Liver (tissue), 9 donors: Measurements from ENCODE around the gene NEB. TPM values are rescaled to one million over a fixed set of nuclear protein-coding genes. Genes with fewer than 3 reads are reported as not detected.

Experiments
- DNase-seq: peaks from one replicate; pipeline ENCODE4 v3.0.0-alpha.2; 2017; ENCODE audit warnings: low spot score
- H3K27ac ChIP-seq, 2 donors: one replicate each; pipeline ENCODE4 v1.7.0; 2013; ENCODE audit warnings: inconsistent platforms in 2 of 2, low read length in 2 of 2, control low read depth in 1 of 2, low read depth in 1 of 2, mild to moderate bottlenecking in 1 of 2
- H3K27me3 ChIP-seq, 4 donors: one replicate each; pipeline versions ENCODE4 v1.6.1 to v1.7.0; 2013; ENCODE audit warnings: low read length in 3 of 4, inconsistent platforms in 1 of 4, mild to moderate bottlenecking in 1 of 4, moderate library complexity in 1 of 4; ENCODE audit not compliant: control insufficient read depth in 4 of 4, insufficient read depth in 4 of 4
- H3K36me3 ChIP-seq, 4 donors: one replicate each; pipeline versions ENCODE4 v1.6.1 to v1.7.0; 2013; ENCODE audit warnings: low read length in 3 of 4, mild to moderate bottlenecking in 3 of 4, low read depth in 1 of 4, moderate library complexity in 1 of 4; ENCODE audit not compliant: control insufficient read depth in 4 of 4, insufficient read depth in 3 of 4
- H3K4me1 ChIP-seq, 4 donors: one replicate each; pipeline versions ENCODE4 v1.6.1 to v1.7.0; 2013; ENCODE audit warnings: low read length in 3 of 4, mild to moderate bottlenecking in 3 of 4, moderate library complexity in 1 of 4; ENCODE audit not compliant: control insufficient read depth in 4 of 4, insufficient read depth in 4 of 4
- H3K4me3 ChIP-seq, 3 donors: one replicate each; pipeline versions ENCODE4 v1.6.1 to v1.7.0; 2013; ENCODE audit warnings: low read length in 3 of 3, control low read depth in 1 of 3, low read depth in 1 of 3, mild to moderate bottlenecking in 1 of 3
- H3K9ac ChIP-seq, 2 donors: one replicate each; pipeline ENCODE4 v1.7.0; 2013; ENCODE audit warnings: low read length in 2 of 2, mild to moderate bottlenecking in 2 of 2, moderate library complexity in 2 of 2, control low read depth in 1 of 2, low read depth in 1 of 2
- H3K9me3 ChIP-seq, 4 donors: one replicate each; pipeline versions ENCODE4 v1.6.1 to v1.7.0; 2013; ENCODE audit warnings: low read length in 3 of 4; ENCODE audit not compliant: control insufficient read depth in 4 of 4
- EGR1 ChIP-seq, 2 donors: IDR thresholded peaks; 2 replicates each; pipeline ENCODE4 v1.6.1; 2016 to 2018; ENCODE audit warnings: antibody characterized with exemption in 2 of 2, low read depth in 2 of 2
- FOXA1 ChIP-seq: IDR thresholded peaks from 2 replicates; pipeline ENCODE4 v1.6.1; 2016; ENCODE audit warnings: antibody characterized with exemption
- FOXA2 ChIP-seq: IDR thresholded peaks from 2 replicates; pipeline ENCODE4 v1.6.1; 2016; ENCODE audit warnings: antibody characterized with exemption
- GABPA ChIP-seq, 2 donors: IDR thresholded peaks in 1 of 2; conservative IDR thresholded peaks in 1 of 2; 2 replicates each; pipeline ENCODE4 v1.6.1; 2016; ENCODE audit warnings: antibody characterized with exemption in 2 of 2, mild to moderate bottlenecking in 1 of 2, moderate library complexity in 1 of 2
- HNF4A ChIP-seq, 2 donors: conservative IDR thresholded peaks; 2 replicates each; pipeline ENCODE4 v1.6.1; 2016; ENCODE audit warnings: antibody characterized with exemption in 2 of 2, mild to moderate bottlenecking in 2 of 2
- HNF4G ChIP-seq: IDR thresholded peaks from 2 replicates; pipeline ENCODE4 v1.6.1; 2016; ENCODE audit warnings: antibody characterized with exemption
- JUND ChIP-seq, 2 donors: IDR thresholded peaks; 2 replicates each; pipeline ENCODE4 v1.6.1; 2016; ENCODE audit warnings: antibody characterized with exemption in 2 of 2
- NR2F2 ChIP-seq: IDR thresholded peaks from 2 replicates; pipeline ENCODE4 v1.6.1; 2016; ENCODE audit warnings: antibody characterized with exemption
- RAD21 ChIP-seq, 2 donors: IDR thresholded peaks; 2 replicates each; pipeline ENCODE4 v1.6.1; 2016; ENCODE audit warnings: antibody characterized with exemption in 2 of 2, mild to moderate bottlenecking in 2 of 2
- RXRA ChIP-seq, 2 donors: IDR thresholded peaks; 2 replicates each; pipeline ENCODE4 v1.6.1; 2017 to 2018; ENCODE audit warnings: antibody characterized with exemption in 2 of 2, mild to moderate bottlenecking in 1 of 2
- SP1 ChIP-seq: IDR thresholded peaks from 2 replicates; pipeline ENCODE4 v1.6.1; 2018; ENCODE audit warnings: antibody characterized with exemption, mild to moderate bottlenecking
- TAF1 ChIP-seq: conservative IDR thresholded peaks from 2 replicates; pipeline ENCODE4 v1.6.1; 2016; ENCODE audit warnings: antibody characterized with exemption, mild to moderate bottlenecking
- YY1 ChIP-seq: IDR thresholded peaks from 2 replicates; pipeline ENCODE4 v1.6.1; 2016; ENCODE audit warnings: antibody characterized with exemption, mild to moderate bottlenecking
- WGBS: extraction: QIAGEN DNeasy Blood & Tissue Kit; methylation state at CpG from one replicate; pipeline ENCODE4 v1.1.7; 2013; 5-methylcytosine and 5-hydroxymethylcytosine counted together
- polyA plus RNA-seq, 2 donors: library from polyadenylated mRNA; stranded (reverse) in 1 of 2; unstranded in 1 of 2; fragments of 200-250 nt in 1 of 2; fragments of >200 nt in 1 of 2; fragmentation: Nextera tagmentation in 1 of 2; extraction: Ambion mirVana in 1 of 2; gene quantifications; one replicate each; pipeline versions ENCODE4 v1.2.1 to v1.2.3, GENCODE V29; 2013 to 2015
- total RNA-seq, 2 donors: library from RNA; depleted of rRNA; stranded (reverse); fragments of >200 nt; gene quantifications; one replicate each; pipeline ENCODE4 v1.2.3, GENCODE V29; 2014
- TF ChIP-seq, protein P1 (sequence below): fragments of 150-350 bp; IDR thresholded peaks from 2 replicates; pipeline ENCODE4 v1.5.1; 2017; ENCODE audit warnings: improper control_type of control experiment, low read depth, low read length; ENCODE audit not compliant: missing input control
- TF ChIP-seq, protein P2 (sequence below): IDR thresholded peaks from 2 replicates; pipeline ENCODE4 v1.6.1; 2016; ENCODE audit warnings: antibody characterized with exemption, mild to moderate bottlenecking
- TF ChIP-seq, protein P3 (sequence below): IDR thresholded peaks from 2 replicates; pipeline ENCODE4 v1.6.1; 2016; ENCODE audit warnings: antibody characterized with exemption
- TF ChIP-seq, protein P4 (sequence below): IDR thresholded peaks from 2 replicates; pipeline ENCODE4 v1.6.1; 2016; ENCODE audit warnings: antibody characterized with exemption
- TF ChIP-seq, protein P5 (sequence below): IDR thresholded peaks from 2 replicates; pipeline ENCODE4 v1.6.1; 2016; ENCODE audit warnings: antibody characterized with exemption
- donor health status: healthy.
- donor health status: healthy.
- donor health status: healthy.
- donor health status: healthy.
- donor health status: healthy.

The NEB gene
- total and polyA plus RNA-seq, 4 donors: 0.28 to 6.4 (median 2.7) TPM

DNA sequence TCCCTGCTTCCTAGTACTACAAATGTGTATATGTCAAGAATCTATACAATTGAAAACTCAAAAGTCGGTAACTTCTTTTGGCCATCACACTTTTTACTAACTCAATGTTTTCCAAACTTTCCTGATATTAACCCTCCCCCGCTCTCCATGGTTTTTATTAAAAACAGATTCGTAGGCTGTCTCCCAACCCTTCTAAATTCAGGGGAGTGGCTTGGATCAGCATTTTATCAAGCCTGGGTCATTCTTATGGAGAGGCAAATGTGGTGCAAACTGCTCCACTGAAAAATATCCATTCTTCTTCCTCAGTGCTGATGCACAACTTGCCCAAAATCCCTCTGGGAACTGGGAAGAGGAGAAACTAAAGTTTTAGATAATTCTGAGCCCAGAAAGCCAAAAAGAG lies 190.4 kb downstream of the NEB start:
- Histone ChIP-seq H3K9ac (no peak overlapping the region), H3K9me3 (no peaks in the 10 kb centered on the region), H3K36me3 (no peaks in the 10 kb centered on the region), H3K4me1 (no peaks in the 10 kb centered on the region), H3K27me3 (no peaks in the 10 kb centered on the region), H3K27ac (no peak overlapping the region), H3K4me3 (no peak overlapping the region)
- no peak for DNase-seq
- TF ChIP-seq TAF1 (no peak), HNF4G (no peak), SP1 (no peak), FOXA2 (no peak), RXRA (IDR thresholded peaks at IDR 0.05) (no peak), YY1 (no peak), FOXA1 (no peak), HNF4A (conservative IDR thresholded peaks at IDR 0.05) (no peak), EGR1 (IDR thresholded peaks at IDR 0.05; ENCODE audit: low read depth in 2 of 2) (no peak), GABPA (IDR thresholded peaks at IDR 0.05 in 1 of 2, conservative IDR thresholded peaks at IDR 0.05 in 1 of 2) (no peak), JUND (IDR thresholded peaks at IDR 0.05) (no peak)
- TF ChIP-seq, protein P1, sequence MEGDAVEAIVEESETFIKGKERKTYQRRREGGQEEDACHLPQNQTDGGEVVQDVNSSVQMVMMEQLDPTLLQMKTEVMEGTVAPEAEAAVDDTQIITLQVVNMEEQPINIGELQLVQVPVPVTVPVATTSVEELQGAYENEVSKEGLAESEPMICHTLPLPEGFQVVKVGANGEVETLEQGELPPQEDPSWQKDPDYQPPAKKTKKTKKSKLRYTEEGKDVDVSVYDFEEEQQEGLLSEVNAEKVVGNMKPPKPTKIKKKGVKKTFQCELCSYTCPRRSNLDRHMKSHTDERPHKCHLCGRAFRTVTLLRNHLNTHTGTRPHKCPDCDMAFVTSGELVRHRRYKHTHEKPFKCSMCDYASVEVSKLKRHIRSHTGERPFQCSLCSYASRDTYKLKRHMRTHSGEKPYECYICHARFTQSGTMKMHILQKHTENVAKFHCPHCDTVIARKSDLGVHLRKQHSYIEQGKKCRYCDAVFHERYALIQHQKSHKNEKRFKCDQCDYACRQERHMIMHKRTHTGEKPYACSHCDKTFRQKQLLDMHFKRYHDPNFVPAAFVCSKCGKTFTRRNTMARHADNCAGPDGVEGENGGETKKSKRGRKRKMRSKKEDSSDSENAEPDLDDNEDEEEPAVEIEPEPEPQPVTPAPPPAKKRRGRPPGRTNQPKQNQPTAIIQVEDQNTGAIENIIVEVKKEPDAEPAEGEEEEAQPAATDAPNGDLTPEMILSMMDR: no peak
- TF ChIP-seq, protein P2, sequence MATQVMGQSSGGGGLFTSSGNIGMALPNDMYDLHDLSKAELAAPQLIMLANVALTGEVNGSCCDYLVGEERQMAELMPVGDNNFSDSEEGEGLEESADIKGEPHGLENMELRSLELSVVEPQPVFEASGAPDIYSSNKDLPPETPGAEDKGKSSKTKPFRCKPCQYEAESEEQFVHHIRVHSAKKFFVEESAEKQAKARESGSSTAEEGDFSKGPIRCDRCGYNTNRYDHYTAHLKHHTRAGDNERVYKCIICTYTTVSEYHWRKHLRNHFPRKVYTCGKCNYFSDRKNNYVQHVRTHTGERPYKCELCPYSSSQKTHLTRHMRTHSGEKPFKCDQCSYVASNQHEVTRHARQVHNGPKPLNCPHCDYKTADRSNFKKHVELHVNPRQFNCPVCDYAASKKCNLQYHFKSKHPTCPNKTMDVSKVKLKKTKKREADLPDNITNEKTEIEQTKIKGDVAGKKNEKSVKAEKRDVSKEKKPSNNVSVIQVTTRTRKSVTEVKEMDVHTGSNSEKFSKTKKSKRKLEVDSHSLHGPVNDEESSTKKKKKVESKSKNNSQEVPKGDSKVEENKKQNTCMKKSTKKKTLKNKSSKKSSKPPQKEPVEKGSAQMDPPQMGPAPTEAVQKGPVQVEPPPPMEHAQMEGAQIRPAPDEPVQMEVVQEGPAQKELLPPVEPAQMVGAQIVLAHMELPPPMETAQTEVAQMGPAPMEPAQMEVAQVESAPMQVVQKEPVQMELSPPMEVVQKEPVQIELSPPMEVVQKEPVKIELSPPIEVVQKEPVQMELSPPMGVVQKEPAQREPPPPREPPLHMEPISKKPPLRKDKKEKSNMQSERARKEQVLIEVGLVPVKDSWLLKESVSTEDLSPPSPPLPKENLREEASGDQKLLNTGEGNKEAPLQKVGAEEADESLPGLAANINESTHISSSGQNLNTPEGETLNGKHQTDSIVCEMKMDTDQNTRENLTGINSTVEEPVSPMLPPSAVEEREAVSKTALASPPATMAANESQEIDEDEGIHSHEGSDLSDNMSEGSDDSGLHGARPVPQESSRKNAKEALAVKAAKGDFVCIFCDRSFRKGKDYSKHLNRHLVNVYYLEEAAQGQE: no peak
- TF ChIP-seq, protein P3, sequence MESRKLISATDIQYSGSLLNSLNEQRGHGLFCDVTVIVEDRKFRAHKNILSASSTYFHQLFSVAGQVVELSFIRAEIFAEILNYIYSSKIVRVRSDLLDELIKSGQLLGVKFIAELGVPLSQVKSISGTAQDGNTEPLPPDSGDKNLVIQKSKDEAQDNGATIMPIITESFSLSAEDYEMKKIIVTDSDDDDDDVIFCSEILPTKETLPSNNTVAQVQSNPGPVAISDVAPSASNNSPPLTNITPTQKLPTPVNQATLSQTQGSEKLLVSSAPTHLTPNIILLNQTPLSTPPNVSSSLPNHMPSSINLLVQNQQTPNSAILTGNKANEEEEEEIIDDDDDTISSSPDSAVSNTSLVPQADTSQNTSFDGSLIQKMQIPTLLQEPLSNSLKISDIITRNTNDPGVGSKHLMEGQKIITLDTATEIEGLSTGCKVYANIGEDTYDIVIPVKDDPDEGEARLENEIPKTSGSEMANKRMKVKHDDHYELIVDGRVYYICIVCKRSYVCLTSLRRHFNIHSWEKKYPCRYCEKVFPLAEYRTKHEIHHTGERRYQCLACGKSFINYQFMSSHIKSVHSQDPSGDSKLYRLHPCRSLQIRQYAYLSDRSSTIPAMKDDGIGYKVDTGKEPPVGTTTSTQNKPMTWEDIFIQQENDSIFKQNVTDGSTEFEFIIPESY: no peak
- TF ChIP-seq, protein P4, sequence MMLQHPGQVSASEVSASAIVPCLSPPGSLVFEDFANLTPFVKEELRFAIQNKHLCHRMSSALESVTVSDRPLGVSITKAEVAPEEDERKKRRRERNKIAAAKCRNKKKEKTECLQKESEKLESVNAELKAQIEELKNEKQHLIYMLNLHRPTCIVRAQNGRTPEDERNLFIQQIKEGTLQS: no peak
- 92% methylated on average over 3 of the region's 3 CpGs for WGBS

DNA sequence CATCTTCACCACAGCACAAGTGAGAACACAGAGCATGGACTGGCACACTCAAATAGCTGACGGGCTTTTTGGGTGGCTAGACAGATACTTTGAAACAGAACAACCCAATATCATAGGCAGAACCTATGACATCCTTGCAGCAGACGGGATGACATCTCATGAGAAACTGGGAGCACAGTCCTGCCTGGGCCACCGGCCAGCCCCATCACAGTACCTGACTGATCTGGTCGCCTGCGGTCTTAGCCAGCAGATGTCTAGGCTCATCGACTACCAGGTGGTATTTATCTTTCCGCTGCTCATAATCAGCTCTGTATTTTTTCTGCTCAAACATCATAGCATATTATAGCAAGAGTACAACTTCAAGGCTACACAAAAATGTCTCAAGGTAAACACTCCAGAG lies 200.3 kb downstream of the NEB start:
- H3K9ac ChIP-seq: no peak overlapping the region
- H3K27ac ChIP-seq: no peak overlapping the region
- no peak overlapping the region for H3K4me3 ChIP-seq
- no peaks in the 10 kb centered on the region for H3K36me3 ChIP-seq
- no peaks in the 10 kb centered on the region for H3K9me3 ChIP-seq
- no peaks in the 10 kb centered on the region for H3K27me3 ChIP-seq
- H3K4me1 ChIP-seq: no peaks in the 10 kb centered on the region
- DNase-seq: no peak
- 96% methylated on average over 7 of the region's 7 CpGs for WGBS
- TF ChIP-seq GABPA (IDR thresholded peaks at IDR 0.05 in 1 of 2, conservative IDR thresholded peaks at IDR 0.05 in 1 of 2) (no peak), SP1 (no peak), JUND (IDR thresholded peaks at IDR 0.05) (no peak), FOXA1 (no peak), FOXA2 (no peak), RAD21 (IDR thresholded peaks at IDR 0.05) (no peak), YY1 (no peak), RXRA (IDR thresholded peaks at IDR 0.05) (no peak), NR2F2 (no peak), HNF4G (no peak), EGR1 (IDR thresholded peaks at IDR 0.05; ENCODE audit: low read depth in 2 of 2) (no peak), TAF1 (no peak)
- TF ChIP-seq, protein P4: no peak
- TF ChIP-seq, protein P3: no peak
- TF ChIP-seq, protein P5, sequence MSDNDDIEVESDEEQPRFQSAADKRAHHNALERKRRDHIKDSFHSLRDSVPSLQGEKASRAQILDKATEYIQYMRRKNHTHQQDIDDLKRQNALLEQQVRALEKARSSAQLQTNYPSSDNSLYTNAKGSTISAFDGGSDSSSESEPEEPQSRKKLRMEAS: no peak
- TF ChIP-seq, protein P1: no peak
